HFFc6 (cell line): ENCODE results near the gene MBD5. TPM values are rescaled to one million over a fixed set of nuclear protein-coding genes. Genes with fewer than 3 reads are reported as not detected.
A peak's percentile ranks its signal among the peaks of the same experiment; 100 is the strongest.

Source experiments
- DNase-seq: peaks from one replicate; pipeline ENCODE4 v3.0.0-alpha.2; 2018
- H3K27ac Mint-ChIP-seq: 2 replicates; pipeline ENCODE4 v1.8.0; 2020; ENCODE audit warnings: mild to moderate bottlenecking, mixed read lengths
- H3K27me3 Mint-ChIP-seq: 2 replicates; pipeline ENCODE4 v1.8.0; 2021; ENCODE audit warnings: mild to moderate bottlenecking, moderate library complexity, mixed read lengths; ENCODE audit not compliant: insufficient read depth
- H3K36me3 Mint-ChIP-seq: 2 replicates; pipeline ENCODE4 v1.8.0; 2021; ENCODE audit warnings: low read depth, mixed read lengths
- H3K4me1 Mint-ChIP-seq: 2 replicates; pipeline ENCODE4 v1.8.0; 2020; ENCODE audit warnings: low read depth, mixed read lengths
- H3K4me3 Mint-ChIP-seq: 2 replicates; pipeline ENCODE4 v1.8.0; 2020; ENCODE audit warnings: mild to moderate bottlenecking, moderate library complexity, mixed read lengths
- H3K9me3 Mint-ChIP-seq: 2 replicates; pipeline ENCODE4 v1.8.0; 2020; ENCODE audit warnings: mild to moderate bottlenecking, mixed read lengths
- CTCF ChIP-seq: fragments of 200-600 bp; sonication (generic); IDR thresholded peaks from 2 replicates; pipeline ENCODE4 v1.5.0; 2021; ENCODE audit warnings: antibody characterized with exemption, mild to moderate bottlenecking
- total RNA-seq, 6 experiments: library from RNA; stranded (reverse); fragmentation: NEBNext Ultra II Directional; extraction: Animal tissue kit (Norgen Biotek cat#: 25700); gene quantifications; 2 replicates in 1 of 6; 3 replicates in 5 of 6; pipeline ENCODE4 v1.2.3, GENCODE V29; 2021

Gene MBD5
- total RNA-seq, 6 experiments from 2014 or later = 29.1 to 41.0 (median 35.0) TPM

DNA sequence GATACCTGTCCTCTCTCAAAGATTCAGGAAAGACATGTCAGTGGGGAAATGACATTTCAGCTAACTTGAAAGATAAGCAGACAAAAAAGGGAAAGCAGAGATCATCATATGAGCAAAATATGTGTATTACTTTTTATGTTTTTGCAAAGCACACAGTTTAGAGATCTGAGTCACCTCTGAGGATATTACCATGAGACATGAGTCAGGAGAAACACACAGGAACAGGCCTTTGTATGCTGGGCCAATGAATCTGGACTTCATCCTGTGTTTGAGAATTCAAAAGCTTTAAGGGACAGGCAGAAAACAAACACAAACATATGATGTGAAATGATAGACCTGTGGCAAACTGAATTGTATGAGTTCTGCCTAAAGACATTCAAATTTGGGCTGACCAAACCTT, 317.6 kb downstream of the MBD5 start:
- Mint-ChIP-seq H3K4me1 (peaks cover 19% of the 10 kb centered on the region), H3K27me3 (peaks cover 3% of the 10 kb centered on the region), H3K4me3 (no peak overlapping the region), H3K36me3 (peaks cover 29% of the 10 kb centered on the region), H3K9me3 (no peaks in the 10 kb centered on the region; the same call in 1 of the 2 replicates), H3K27ac (peak overlapping the region; percentile 91)
- DNase-seq = peak; percentile 67
- TF ChIP-seq CTCF = no peak

- Mint-ChIP-seq H3K27me3 (peaks cover 3% of the 10 kb centered on the region), H3K4me3 (no peak overlapping the region), H3K9me3 (no peaks in the 10 kb centered on the region; the same call in 1 of the 2 replicates), H3K27ac (no peak overlapping the region), H3K36me3 (peaks cover 27% of the 10 kb centered on the region), H3K4me1 (peaks cover 19% of the 10 kb centered on the region)
- no peak for DNase-seq
- no peak for TF ChIP-seq CTCF
Observed at GRCh38 chr2:148342086-148342485, 321.2 kb downstream of the MBD5 start.

- Mint-ChIP-seq H3K27me3 (no peaks in the 10 kb centered on the region; the same call in 1 of the 2 replicates), H3K9me3 (peaks cover 12% of the 10 kb centered on the region; the same call in 1 of the 2 replicates), H3K36me3 (peaks cover 16% of the 10 kb centered on the region; the same call in 1 of the 2 replicates), H3K4me3 (no peak overlapping the region), H3K27ac (no peak overlapping the region), H3K4me1 (no peaks in the 10 kb centered on the region)
- TF ChIP-seq CTCF = no peak
- no peak for DNase-seq
Observed at GRCh38 chr2:148350199-148350598, 329.3 kb downstream of the MBD5 start.

GRCh38 chr2:148351437-148352143, 330.7 kb downstream of the MBD5 start:
- Mint-ChIP-seq H3K4me3 (no peak overlapping the region), H3K36me3 (peaks cover 20% of the 10 kb centered on the region; the same call in 1 of the 2 replicates), H3K27me3 (no peaks in the 10 kb centered on the region; the same call in 1 of the 2 replicates), H3K4me1 (no peaks in the 10 kb centered on the region), H3K9me3 (peaks cover 16% of the 10 kb centered on the region; the same call in 1 of the 2 replicates), H3K27ac (no peak overlapping the region)
- TF ChIP-seq CTCF = no peak
- DNase-seq = no peak

DNA sequence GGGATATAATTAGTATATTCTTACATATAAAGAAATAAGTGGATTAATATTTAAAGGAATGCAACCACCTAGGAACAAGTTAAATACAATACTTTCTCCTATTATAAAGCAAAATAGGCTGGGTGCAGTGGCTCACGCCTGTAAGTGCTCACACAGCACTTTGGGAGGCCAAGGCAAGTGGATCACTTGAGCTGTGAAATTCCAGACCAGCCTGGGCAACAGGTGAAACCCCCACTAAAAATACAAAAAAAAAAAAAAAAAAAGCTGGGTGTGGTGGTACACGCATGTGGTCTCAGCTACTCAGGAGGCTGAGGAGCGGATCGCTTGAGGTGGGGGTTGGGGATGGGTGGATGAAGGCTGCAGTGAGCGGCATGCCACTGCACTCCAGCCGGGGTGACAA, 337.5 kb downstream of the MBD5 start:
- Mint-ChIP-seq H3K4me3 (no peak overlapping the region), H3K4me1 (peaks cover 11% of the 10 kb centered on the region), H3K27me3 (peaks cover 2% of the 10 kb centered on the region; the same call in 1 of the 2 replicates), H3K9me3 (peaks cover 18% of the 10 kb centered on the region), H3K27ac (no peak overlapping the region), H3K36me3 (peaks cover 26% of the 10 kb centered on the region)
- no peak for DNase-seq
- no peak for TF ChIP-seq CTCF
